ENCODE results near the gene SST. TPM values are rescaled to one million over a fixed set of nuclear protein-coding genes. Genes with fewer than 3 reads are reported as not detected.

SST gene
- total and polyA plus RNA-seq, 2 of the 13 experiments (the other 11 are each of a cell fraction or from before 2014, with no cell fraction given) = not detected

GRCh38 chr3:187639927-187640568 is 30.1 kb downstream of the SST start:
- CTCF ChIA-PET (ENCODE audit: low intra/inter-chr PET ratio, low total read pairs) = no interaction called here
- Histone ChIP-seq H3K4me1 (ENCODE audit: insufficient read depth, low read length) (no peaks in the 10 kb centered on the region), H2AFZ (ENCODE audit: low read length) (no peak overlapping the region), H3K4me2 (ENCODE audit: low read depth, low read length) (no peak overlapping the region), H3K9me3 (ENCODE audit: low read length) (no peaks in the 10 kb centered on the region), H3K27ac (ENCODE audit: extremely low read length, insufficient read depth, low read length) (no peak overlapping the region), H4K20me1 (ENCODE audit: insufficient read depth, low read length) (no peaks in the 10 kb centered on the region), H3K79me2 (ENCODE audit: insufficient read depth, low read length) (no peaks in the 10 kb centered on the region), H3K27me3 (ENCODE audit: control insufficient read depth in 1 of 2, insufficient read depth in 2 of 2, low read length in 2 of 2) (no peaks in the 10 kb centered on the region), H3K36me3 (replicated peaks in 1 of 2; ENCODE audit: control insufficient read depth in 1 of 2, insufficient read depth in 2 of 2, low read length in 2 of 2) (no peaks in the 10 kb centered on the region), H3K4me3 (replicated peaks in 1 of 3; ENCODE audit: insufficient read depth in 1 of 3, low read depth in 2 of 3, low read length in 3 of 3) (no peak overlapping the region), H3K9ac (ENCODE audit: insufficient read depth, low read depth, low read length) (no peak overlapping the region)
- no TSS peak for BruUV-seq (replicated peaks)
- no peak for TF ChIP-seq ARHGAP35 (CRISPR knock-in tag; IDR thresholded peaks at IDR 0.05; ENCODE audit: borderline replicate concordance)
- no peak for TF ChIP-seq ZNF747 (CRISPR knock-in tag; IDR thresholded peaks at IDR 0.05; ENCODE audit: borderline replicate concordance)
- no peak for TF ChIP-seq HNRNPL (IDR thresholded peaks at IDR 0.05; ENCODE audit: low read depth, low read length)
- TF ChIP-seq SP2 (CRISPR knock-in tag; IDR thresholded peaks at IDR 0.05) = no peak
- TF ChIP-seq MXD4 (CRISPR knock-in tag; IDR thresholded peaks at IDR 0.05) = no peak
- no peak for TF ChIP-seq TRIM24 (CRISPR knock-in tag; IDR thresholded peaks at IDR 0.05)
- TF ChIP-seq ARNT2 (CRISPR knock-in tag; IDR thresholded peaks at IDR 0.05; ENCODE audit: low read depth) = no peak
- TF ChIP-seq, protein P1, sequence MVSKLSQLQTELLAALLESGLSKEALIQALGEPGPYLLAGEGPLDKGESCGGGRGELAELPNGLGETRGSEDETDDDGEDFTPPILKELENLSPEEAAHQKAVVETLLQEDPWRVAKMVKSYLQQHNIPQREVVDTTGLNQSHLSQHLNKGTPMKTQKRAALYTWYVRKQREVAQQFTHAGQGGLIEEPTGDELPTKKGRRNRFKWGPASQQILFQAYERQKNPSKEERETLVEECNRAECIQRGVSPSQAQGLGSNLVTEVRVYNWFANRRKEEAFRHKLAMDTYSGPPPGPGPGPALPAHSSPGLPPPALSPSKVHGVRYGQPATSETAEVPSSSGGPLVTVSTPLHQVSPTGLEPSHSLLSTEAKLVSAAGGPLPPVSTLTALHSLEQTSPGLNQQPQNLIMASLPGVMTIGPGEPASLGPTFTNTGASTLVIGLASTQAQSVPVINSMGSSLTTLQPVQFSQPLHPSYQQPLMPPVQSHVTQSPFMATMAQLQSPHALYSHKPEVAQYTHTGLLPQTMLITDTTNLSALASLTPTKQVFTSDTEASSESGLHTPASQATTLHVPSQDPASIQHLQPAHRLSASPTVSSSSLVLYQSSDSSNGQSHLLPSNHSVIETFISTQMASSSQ (IDR thresholded peaks at IDR 0.05; ENCODE audit: low read depth) = no peak
- TF ChIP-seq, protein P1 (CRISPR knock-in tag; IDR thresholded peaks at IDR 0.05; ENCODE audit: borderline replicate concordance) = no peak
- TF ChIP-seq ZNF263 (CRISPR knock-in tag; IDR thresholded peaks at IDR 0.05) = no peak
- TF ChIP-seq ZFP91 (CRISPR knock-in tag; IDR thresholded peaks at IDR 0.05; ENCODE audit: borderline replicate concordance) = no peak
- no peak for TF ChIP-seq TBP (CRISPR knock-in tag; IDR thresholded peaks at IDR 0.05)
- intact Hi-C loops (cut with micrococcal nuclease; ENCODE audit: unreplicated experiment) = no loop called here
- no peak for FAIRE-seq
- DNase-seq (ENCODE audit: low spot score) = no peak
- POLR2A ChIA-PET = no interaction called here
- no peak for ATAC-seq
- in situ Hi-C loops (cut with HindIII; ENCODE audit: extremely low pct_ligation_motif_present, low pct_unique_long_range_greater_than_20kb) = no loop called here
- 19% methylated on average over 5 of the region's 5 CpGs for WGBS (ENCODE audit: low lambda C conversion rate)

All from HepG2 (cell line).